Measurements from ENCODE around the gene SPTBN1.

The SPTBN1 gene

GRCh38 chr2:54663424-54664030 is 207.4 kb downstream of the SPTBN1 start:
- no peak overlapping the region for H3K4me3 ChIP-seq (ENCODE audit: low read depth, low read length)
- DNase-seq (ENCODE audit: low read depth) = no peak
- TF ChIP-seq, protein P1, sequence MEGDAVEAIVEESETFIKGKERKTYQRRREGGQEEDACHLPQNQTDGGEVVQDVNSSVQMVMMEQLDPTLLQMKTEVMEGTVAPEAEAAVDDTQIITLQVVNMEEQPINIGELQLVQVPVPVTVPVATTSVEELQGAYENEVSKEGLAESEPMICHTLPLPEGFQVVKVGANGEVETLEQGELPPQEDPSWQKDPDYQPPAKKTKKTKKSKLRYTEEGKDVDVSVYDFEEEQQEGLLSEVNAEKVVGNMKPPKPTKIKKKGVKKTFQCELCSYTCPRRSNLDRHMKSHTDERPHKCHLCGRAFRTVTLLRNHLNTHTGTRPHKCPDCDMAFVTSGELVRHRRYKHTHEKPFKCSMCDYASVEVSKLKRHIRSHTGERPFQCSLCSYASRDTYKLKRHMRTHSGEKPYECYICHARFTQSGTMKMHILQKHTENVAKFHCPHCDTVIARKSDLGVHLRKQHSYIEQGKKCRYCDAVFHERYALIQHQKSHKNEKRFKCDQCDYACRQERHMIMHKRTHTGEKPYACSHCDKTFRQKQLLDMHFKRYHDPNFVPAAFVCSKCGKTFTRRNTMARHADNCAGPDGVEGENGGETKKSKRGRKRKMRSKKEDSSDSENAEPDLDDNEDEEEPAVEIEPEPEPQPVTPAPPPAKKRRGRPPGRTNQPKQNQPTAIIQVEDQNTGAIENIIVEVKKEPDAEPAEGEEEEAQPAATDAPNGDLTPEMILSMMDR (IDR thresholded peaks at IDR 0.05; ENCODE audit: low read depth, low read length) = no peak
- TF ChIP-seq MAX (IDR thresholded peaks at IDR 0.05; ENCODE audit: low read depth, low read length) = no peak

DNA sequence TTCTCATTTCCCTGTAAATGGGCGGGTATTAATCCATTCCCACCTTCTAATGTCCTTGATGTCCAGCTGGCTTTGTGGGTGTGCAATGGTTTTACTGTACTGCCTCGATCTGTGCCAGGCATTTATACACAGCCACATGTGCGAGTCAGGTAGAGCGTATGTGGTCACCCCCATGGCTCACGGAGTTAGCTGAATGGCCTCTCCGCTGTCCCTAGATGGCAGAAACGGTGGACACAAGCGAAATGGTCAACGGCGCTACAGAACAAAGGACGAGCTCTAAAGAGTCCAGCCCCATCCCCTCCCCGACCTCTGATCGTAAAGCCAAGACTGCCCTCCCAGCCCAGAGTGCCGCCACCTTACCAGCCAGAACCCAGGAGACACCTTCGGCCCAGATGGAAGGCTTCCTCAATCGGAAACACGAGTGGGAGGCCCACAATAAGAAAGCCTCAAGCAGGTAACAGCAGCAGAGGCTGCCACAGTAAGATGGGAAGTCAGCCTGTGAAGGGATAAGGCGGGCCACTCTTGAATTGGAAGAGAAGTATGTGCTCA is 208.2 kb downstream of the SPTBN1 start:
- no peak for TF ChIP-seq MYC (IDR thresholded peaks at IDR 0.05; ENCODE audit: low read depth, low read length)
- no peak for TF ChIP-seq MAX (IDR thresholded peaks at IDR 0.05; ENCODE audit: low read depth, low read length)
- no peak for TF ChIP-seq POLR2A (IDR thresholded peaks at IDR 0.05; ENCODE audit: extremely low read depth, insufficient read length)
- TF ChIP-seq, protein P1 (IDR thresholded peaks at IDR 0.05; ENCODE audit: low read depth, low read length) = no peak
- no peak for DNase-seq (ENCODE audit: low read depth)
- H3K4me3 ChIP-seq (ENCODE audit: low read depth, low read length) = no peak overlapping the region

DNA sequence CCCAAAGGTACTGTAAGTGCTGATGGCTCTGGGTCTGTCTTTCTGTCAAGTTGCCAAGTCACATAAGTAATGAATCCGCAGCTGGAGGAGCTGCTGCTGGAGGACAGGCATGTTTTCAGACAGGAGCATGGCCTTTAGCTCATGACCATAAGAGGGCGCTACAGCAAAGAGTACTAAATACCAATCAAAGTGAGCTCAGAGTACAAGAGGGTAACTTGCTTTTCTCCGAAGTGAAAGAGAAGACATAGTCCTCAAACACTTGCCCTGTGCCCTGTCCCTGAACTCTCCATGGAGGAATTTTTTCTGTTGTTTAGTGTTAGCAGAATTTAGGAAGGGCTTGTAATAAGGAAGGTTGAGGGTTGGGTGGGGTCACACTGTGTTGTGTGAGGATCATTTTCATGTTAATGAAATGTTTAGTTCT is 209.3 kb downstream of the SPTBN1 start:
- TF ChIP-seq MYC (IDR thresholded peaks at IDR 0.05; ENCODE audit: low read depth, low read length) (0 out of 2 replicates have a peak, but pooled peaks have one; percentile 41), POLR2A (IDR thresholded peaks at IDR 0.05; ENCODE audit: extremely low read depth, insufficient read length) (no peak), MAX (IDR thresholded peaks at IDR 0.05; ENCODE audit: low read depth, low read length) (peak; percentile 70)
- TF ChIP-seq, protein P1 (IDR thresholded peaks at IDR 0.05; ENCODE audit: low read depth, low read length) = peak; percentile 83
- H3K4me3 ChIP-seq (ENCODE audit: low read depth, low read length) = no peak overlapping the region
- DNase-seq (ENCODE audit: low read depth) = peak; percentile 72

GRCh38 chr2:54666131-54666633 is 210.1 kb downstream of the SPTBN1 start:
- TF ChIP-seq, protein P1 (IDR thresholded peaks at IDR 0.05; ENCODE audit: low read depth, low read length) = no peak
- TF ChIP-seq MAX (IDR thresholded peaks at IDR 0.05; ENCODE audit: low read depth, low read length) (no peak), MYC (IDR thresholded peaks at IDR 0.05; ENCODE audit: low read depth, low read length) (no peak), POLR2A (IDR thresholded peaks at IDR 0.05; ENCODE audit: extremely low read depth, insufficient read length) (no peak)
- no peak for DNase-seq (ENCODE audit: low read depth)
- no peak overlapping the region for H3K4me3 ChIP-seq (ENCODE audit: low read depth, low read length)

GRCh38 chr2:54666634-54667265 is 210.6 kb downstream of the SPTBN1 start:
- no peak for TF ChIP-seq MAX (IDR thresholded peaks at IDR 0.05; ENCODE audit: low read depth, low read length)
- TF ChIP-seq POLR2A (IDR thresholded peaks at IDR 0.05; ENCODE audit: extremely low read depth, insufficient read length) = no peak
- TF ChIP-seq MYC (IDR thresholded peaks at IDR 0.05; ENCODE audit: low read depth, low read length) = no peak
- TF ChIP-seq, protein P1 (IDR thresholded peaks at IDR 0.05; ENCODE audit: low read depth, low read length) = no peak
- DNase-seq (ENCODE audit: low read depth) = no peak
- H3K4me3 ChIP-seq (ENCODE audit: low read depth, low read length) = no peak overlapping the region
